Measurements from ENCODE around the gene BCAP31. TPM values are rescaled to one million over a fixed set of nuclear protein-coding genes. Genes with fewer than 3 reads are reported as not detected.
A peak's percentile ranks its signal among the peaks of the same experiment; 100 is the strongest.

The BCAP31 gene
- 10 to 100 TPM in 11 of 12 donors, not detected in 1; 66.3 to 89.7 (median 73.6) TPM for polyA plus RNA-seq (ENCODE audit: insufficient read length in 12 of 12)
- long read RNA-seq, donor 1, transcript BCAP31-201 (8 exons, 1,643 nt) = major isoform, 76 of 117 reads
- long read RNA-seq, donor 1, partial matches to known transcripts = 25 of 117 reads
- long read RNA-seq, donor 1, other reads (novel, unspliced or antisense) = 11 of 117 reads
- long read RNA-seq, donor 2, transcript BCAP31-201 (8 exons, 1,643 nt) = major isoform, 40 of 53 reads
- long read RNA-seq, donor 2, partial matches to known transcripts = 5 of 53 reads
- long read RNA-seq, donor 2, other reads (novel, unspliced or antisense) = 7 of 53 reads
- long read RNA-seq, donor 3, transcript BCAP31-201 (8 exons, 1,643 nt) = major isoform, 20 of 26 reads
- long read RNA-seq, donor 3, partial matches to known transcripts = 5 of 26 reads
- long read RNA-seq, donor 3, other reads (novel, unspliced or antisense) = 0 of 26 reads
- long read RNA-seq, donor 4, transcript BCAP31-201 (8 exons, 1,643 nt) = major isoform, 24 of 30 reads
- long read RNA-seq, donor 4, partial matches to known transcripts = 6 of 30 reads
- long read RNA-seq, donor 4, other reads (novel, unspliced or antisense) = 0 of 30 reads
- long read RNA-seq, donor 5, transcript BCAP31-201 (8 exons, 1,643 nt) = major isoform, 42 of 76 reads
- long read RNA-seq, donor 5, partial matches to known transcripts = 21 of 76 reads
- long read RNA-seq, donor 5, other reads (novel, unspliced or antisense) = 9 of 76 reads
- long read RNA-seq, donor 6, transcript BCAP31-201 (8 exons, 1,643 nt) = major isoform, 14 of 22 reads
- long read RNA-seq, donor 6, partial matches to known transcripts = 7 of 22 reads
- long read RNA-seq, donor 6, other reads (novel, unspliced or antisense) = 0 of 22 reads
- long read RNA-seq, donor 7, transcript BCAP31-201 (8 exons, 1,643 nt) = major isoform, 16 of 16 reads
- long read RNA-seq, donor 7, partial matches to known transcripts = 0 of 16 reads
- long read RNA-seq, donor 7, other reads (novel, unspliced or antisense) = 0 of 16 reads
- long read RNA-seq, donor 8, transcript BCAP31-201 (8 exons, 1,643 nt) = major isoform, 45 of 71 reads
- long read RNA-seq, donor 8, transcript BCAP31-209 (2 exons, 893 nt) = minor isoform, 5 of 71 reads
- long read RNA-seq, donor 8, partial matches to known transcripts = 19 of 71 reads
- long read RNA-seq, donor 8, other reads (novel, unspliced or antisense) = 0 of 71 reads
- long read RNA-seq, donor 9, transcript BCAP31-201 (8 exons, 1,643 nt) = major isoform, 17 of 31 reads
- long read RNA-seq, donor 9, partial matches to known transcripts = 12 of 31 reads
- long read RNA-seq, donor 9, other reads (novel, unspliced or antisense) = 0 of 31 reads
- long read RNA-seq, donor 10, transcript BCAP31-201 (8 exons, 1,643 nt) = major isoform, 43 of 54 reads
- long read RNA-seq, donor 10, partial matches to known transcripts = 8 of 54 reads
- long read RNA-seq, donor 10, other reads (novel, unspliced or antisense) = 0 of 54 reads
- long read RNA-seq, donor 11, transcript BCAP31-201 (8 exons, 1,643 nt) = major isoform, 46 of 57 reads
- long read RNA-seq, donor 11, partial matches to known transcripts = 6 of 57 reads
- long read RNA-seq, donor 11, other reads (novel, unspliced or antisense) = 0 of 57 reads

GRCh38 chrX:153724252-153725038, at the start of gene BCAP31, which contains the start of gene ABCD1:
Gene BCAP31, minus strand, starts transcription at chrX:153724387. Its CDS starts 1,143 bp downstream, at chrX:153723244.
Gene ABCD1, plus strand, starts transcription at chrX:153724856. Its CDS starts 411 bp downstream, at chrX:153725267.
- DNase-seq = peak; percentile 83

DNA sequence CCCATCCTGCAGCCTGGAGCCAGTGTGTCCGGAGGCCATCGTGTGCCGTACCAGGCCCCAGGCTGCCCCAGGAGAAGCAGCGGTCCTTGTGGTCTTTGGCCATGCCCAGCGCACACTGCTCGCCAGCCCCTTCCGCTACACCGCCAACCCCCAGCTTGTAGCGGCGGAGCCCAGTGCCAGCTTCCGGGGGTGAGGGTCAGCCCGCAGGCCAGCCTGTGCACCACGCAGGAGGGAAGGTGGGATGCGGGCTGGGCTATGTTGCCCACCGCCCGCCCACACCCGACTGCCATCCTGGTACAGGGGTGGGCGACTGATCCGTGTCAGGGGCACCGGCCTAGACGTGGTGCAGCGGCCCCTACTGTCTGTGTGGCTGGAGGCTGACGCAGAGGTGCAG, 49.0 kb upstream of the BCAP31 start:
- DNase-seq = no peak

GRCh38 chrX:153772316-153773217, 48.4 kb upstream of the BCAP31 start:
- DNase-seq = no peak

DNA sequence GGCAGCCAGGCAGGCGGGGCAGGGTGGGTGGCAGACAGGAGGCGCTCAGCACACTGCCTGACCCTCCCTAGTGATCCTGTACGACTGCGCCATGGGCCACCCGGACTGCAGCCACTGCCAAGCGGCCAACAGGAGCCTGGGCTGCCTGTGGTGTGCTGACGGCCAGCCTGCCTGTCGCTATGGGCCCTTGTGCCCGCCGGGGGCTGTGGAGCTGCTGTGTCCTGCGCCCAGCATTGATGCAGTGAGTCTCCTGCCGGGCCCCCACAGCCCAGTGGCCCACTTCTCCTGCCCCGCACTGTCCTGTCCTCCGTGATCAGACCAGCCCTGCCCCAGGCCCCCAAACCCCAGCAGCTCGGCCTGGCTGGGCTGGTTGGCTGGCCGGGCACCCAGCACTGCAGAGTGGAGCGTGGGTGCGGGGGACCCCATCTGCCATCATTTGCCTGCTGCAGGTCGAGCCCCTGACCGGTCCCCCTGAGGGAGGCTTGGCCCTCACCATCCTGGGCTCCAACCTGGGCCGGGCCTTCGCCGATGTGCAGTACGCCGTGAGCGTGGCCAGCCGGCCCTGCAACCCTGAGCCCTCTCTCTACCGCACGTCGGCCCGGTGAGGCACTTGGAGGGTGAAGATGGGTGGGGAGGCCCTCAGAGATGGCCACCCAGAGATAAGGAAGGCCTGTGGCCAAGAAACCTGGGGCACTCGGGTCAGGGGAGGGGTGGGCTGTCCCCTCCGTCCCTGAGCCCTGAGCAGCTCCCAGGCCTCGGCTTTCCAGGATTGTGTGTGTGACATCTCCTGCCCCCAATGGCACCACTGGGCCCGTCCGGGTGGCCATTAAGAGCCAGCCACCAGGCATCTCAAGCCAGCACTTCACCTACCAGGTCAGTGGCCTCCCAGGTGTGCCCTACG, 47.5 kb upstream of the BCAP31 start:
- DNase-seq = no peak

- DNase-seq = no peak
These were observed 46.6 kb upstream of the BCAP31 start for GRCh38 chrX:153770601-153771414.

GRCh38 chrX:153769865-153770600, 45.8 kb upstream of the BCAP31 start:
- no peak for DNase-seq

- no peak for DNase-seq
These were observed 45.1 kb upstream of the BCAP31 start for GRCh38 chrX:153769158-153769864.

- no peak for DNase-seq
These were observed 44.3 kb upstream of the BCAP31 start for GRCh38 chrX:153768311-153769157.

DNA sequence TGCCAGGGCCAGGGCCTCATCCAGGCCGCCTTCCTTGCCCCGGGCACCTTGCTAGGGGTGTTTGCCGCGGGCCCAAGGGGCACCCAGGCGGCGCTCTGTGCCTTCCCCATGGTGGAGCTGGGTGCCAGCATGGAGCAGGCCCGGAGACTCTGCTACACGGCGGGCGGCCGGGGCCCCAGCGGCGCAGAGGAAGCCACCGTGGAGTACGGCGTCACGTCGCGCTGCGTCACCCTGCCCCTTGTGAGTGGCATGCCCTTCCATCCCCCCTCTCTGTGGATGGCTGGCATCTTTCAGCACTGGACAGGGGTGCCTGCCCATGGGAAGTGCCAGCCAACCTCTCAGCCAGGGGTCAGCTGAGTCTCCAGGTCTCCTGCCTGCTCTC, 43.5 kb upstream of the BCAP31 start:
- DNase-seq = no peak

GRCh38 chrX:153766871-153767673, 42.9 kb upstream of the BCAP31 start:
- DNase-seq = no peak

DNA sequence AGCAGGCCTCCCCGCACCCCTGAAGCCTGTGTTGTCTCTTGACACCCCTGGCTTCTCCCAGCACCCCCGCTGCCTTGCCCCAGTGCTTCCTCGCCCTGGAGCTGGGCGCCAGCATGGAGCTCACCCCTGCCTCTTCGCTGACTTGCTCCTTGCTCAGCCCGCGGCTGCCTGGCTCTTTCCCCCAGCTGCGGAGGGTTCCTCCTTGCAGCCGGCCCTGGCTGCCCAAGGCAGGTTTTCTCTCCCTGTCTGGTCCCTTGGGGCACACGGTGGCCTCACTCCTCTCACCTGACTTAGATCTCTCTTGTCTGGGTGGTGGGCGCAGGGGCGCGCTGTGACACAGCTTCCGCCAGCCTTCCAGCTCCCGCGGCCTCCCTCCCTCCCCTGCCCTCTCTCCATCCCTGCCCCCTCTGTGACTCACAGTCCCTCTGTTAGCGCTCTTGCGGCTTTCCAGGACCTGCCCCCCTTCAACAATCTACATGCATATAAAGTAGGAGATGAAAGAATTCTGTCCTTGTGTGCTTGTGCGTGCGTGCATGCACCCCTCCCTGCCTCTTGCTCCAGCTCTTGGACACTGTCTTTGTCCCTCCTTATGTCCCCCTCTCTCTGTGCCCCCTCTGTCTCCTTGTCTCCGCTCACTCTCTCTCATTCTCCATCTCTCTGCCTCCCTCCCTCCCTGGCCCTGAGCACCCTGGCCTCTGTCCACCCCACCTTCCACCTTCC, 42.1 kb upstream of the BCAP31 start:
- DNase-seq = no peak

DNA sequence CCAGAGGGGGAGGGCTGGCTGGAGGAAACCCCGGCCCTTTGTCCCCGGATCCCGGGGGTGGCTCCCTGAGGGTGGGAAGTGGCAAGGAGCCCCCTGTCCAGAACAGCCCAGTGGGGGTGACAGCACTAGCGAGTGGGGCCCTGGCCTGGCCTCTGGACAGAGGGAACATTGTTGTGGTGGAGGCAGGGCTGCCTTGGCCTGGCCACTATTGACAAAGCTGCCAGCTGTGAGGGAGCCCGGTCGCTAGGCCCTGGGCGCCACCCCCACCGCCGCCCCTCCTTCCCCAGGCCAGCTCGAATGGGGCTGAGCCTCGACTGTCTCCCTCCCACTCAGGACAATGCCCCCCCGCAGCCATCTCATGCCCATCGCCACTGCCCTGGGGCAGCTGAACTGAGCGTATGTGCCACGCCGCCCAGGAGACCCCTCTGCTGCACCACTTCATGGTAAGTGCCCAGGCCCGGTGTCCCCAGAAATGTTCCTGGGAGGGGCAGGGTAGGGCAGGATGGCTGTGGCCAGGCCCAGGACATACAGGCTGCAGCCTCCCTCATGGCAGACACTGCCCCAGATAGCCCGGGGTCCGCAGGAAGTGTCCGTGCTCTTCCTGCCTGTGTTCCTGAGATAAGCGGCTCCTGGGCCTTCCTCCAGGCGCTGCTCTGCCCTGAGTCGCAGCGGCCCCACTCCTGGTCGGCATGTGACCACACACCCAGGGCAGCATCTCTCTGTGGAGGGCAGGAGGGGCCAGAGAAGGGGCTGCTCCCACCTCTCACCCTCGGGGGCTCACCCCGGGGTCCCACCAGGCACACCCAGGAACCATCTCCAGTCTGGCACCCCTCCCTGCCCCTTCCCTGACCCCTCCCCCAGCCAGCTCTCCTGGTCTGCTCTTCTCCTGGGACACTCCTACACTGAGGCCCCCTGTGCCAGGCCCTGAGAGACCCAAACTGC, 41.2 kb upstream of the BCAP31 start:
- DNase-seq = no peak
